A204.1 (cell line): ENCODE measurements around the gene ERVH48-1.
"Not testable (repeated sequence)": the region's sequence is repeated elsewhere in the genome, so short reads cannot be mapped to it uniquely, and the experiment has no call there.

Experiments used
- FAIRE-seq: peaks from 2 replicates; lab custom pipeline; 2012; peaks lifted over from hg19 to GRCh38; lab: Jason Lieb, UNC

ERVH48-1 gene

DNA sequence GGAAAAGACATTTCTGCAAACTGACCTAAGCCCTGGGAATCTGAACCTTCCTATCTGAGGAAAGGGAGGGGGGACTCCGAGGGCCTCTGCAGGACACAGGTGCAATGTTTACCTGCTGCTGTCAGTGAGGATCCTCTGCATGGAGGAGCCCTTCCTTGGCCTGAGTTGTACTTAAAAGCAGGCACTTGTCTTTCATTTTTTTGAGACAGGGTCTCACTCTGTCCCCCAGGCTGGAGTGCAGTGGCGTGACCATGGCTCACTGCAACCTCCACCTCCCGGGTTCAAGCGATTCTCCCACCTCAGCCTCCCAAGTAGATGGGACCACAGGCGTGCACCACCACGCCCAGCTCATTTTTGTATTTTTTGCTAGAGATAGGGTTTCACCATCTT is 13.2 kb upstream of the ERVH48-1 start:
- FAIRE-seq: not testable (repeated sequence)

GRCh38 chr21:42937960-42938605 is 12.7 kb upstream of the ERVH48-1 start:
- no peak for FAIRE-seq

- FAIRE-seq: not testable (repeated sequence)
Observed at GRCh38 chr21:42937034-42937940, 11.9 kb upstream of the ERVH48-1 start.

DNA sequence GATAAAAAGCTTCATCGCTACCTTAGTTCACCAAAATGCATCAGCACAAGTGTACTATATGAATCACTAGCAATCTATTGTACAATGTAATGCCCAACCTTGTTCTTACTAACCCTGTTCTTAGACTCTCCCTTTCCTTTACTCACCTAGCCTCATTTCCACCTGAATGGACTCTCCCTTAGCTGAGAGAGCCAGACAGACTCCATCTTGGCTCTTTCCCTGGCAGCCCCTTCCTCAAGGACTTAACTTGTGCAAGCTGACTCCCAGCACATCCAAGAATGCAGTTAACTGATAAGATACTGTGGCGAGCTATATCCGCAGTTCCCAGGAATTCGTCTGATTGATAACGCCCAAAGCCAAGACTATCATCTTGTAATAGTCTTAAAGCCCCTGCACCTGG is 10.9 kb upstream of the ERVH48-1 start:
- FAIRE-seq: not testable (repeated sequence)

DNA sequence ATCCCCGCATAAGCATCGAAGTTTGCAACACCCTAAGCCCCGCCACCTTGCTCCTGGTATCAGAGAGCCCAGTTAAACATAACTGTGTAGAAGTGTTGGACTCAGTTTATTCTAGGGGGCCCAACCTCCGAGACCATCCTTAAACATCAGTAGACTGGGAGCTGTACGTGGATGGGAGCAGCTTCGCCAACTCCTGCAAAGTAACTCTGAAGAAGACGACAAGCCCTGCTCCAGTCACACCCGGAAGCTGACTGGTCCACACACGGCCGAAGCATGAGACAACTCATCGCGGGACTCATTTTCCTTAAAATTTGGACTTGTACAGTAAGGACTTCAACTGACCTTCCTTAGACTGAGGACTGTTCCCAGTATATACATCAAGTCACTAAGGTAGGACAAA is 8.5 kb upstream of the ERVH48-1 start:
- not testable (repeated sequence) for FAIRE-seq

- not testable (repeated sequence) for FAIRE-seq
Observed at GRCh38 chr21:42933137-42933970, 7.9 kb upstream of the ERVH48-1 start.

- not testable (repeated sequence) for FAIRE-seq
Observed at GRCh38 chr21:42932378-42933136, 7.1 kb upstream of the ERVH48-1 start.

GRCh38 chr21:42931560-42932235 is 6.3 kb upstream of the ERVH48-1 start:
- FAIRE-seq: no peak

GRCh38 chr21:42929969-42930368 is 4.5 kb upstream of the ERVH48-1 start:
- no peak for FAIRE-seq

- not testable (repeated sequence) for FAIRE-seq
Observed at GRCh38 chr21:42927474-42928200, 2.2 kb upstream of the ERVH48-1 start.

DNA sequence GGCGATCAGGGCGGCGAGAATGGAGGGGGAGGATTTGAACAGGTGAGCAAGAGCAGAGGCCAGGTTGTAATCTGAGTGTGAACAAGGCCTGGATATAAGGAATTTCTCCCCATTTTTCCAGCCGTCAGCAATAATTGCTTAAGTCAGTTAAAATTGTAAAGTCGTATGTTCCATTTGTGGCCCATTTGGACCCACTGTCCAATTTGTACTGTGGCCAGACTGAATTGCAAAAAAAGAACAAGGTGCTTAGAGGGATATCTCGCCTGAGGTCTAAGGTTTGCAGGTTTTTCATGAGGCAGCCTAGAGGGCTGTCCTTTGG is 1.0 kb downstream of the ERVH48-1 start:
- FAIRE-seq: no peak

GRCh38 chr21:42923553-42924432 is 1.6 kb downstream of the ERVH48-1 start:
- FAIRE-seq: no peak

DNA sequence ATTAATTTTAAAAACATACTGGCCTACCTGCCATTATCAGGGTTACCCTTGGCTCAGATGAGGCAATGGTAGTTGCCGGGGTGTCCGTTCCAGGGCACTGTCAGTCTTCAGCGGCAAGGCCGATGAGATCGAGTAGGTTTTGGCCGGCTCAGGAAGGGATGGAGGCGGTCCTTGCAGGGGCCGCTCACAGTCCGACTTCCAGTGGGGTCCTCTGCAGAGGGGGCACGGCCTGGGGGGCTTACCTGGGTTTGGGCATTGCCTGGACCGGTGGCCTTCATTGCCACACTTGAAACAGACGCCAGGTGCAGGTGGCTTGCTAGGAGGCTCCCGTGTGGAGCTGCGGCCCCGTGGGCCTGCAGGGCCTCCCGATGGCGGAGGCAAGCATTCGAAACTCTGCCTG is 2.5 kb downstream of the ERVH48-1 start:
- FAIRE-seq: no peak

DNA sequence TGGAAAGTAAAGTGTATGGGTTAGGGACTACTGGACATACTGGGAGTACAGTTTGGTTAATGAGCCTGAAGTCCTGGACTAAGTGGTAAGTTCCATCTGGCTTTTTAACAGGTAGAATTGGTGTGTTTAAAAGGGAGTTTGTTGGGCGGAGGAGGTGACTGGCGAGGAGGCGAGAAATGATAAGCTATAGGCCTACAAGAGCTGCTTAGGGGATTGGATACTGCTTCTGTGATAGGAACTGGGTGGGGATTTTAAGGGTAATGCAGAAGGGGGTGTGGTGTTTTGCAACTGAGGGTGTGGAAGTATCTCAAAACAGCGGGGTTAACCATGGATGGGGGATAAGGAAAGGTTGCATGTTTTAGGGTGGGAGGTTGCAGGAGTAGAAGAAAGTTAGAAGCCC is 3.5 kb downstream of the ERVH48-1 start:
- no peak for FAIRE-seq

- no peak for FAIRE-seq
Observed at GRCh38 chr21:42918291-42918690, 7.1 kb downstream of the ERVH48-1 start.

GRCh38 chr21:42913476-42913875 is 12.0 kb downstream of the ERVH48-1 start:
- no peak for FAIRE-seq

- FAIRE-seq: not testable (repeated sequence)
Observed at GRCh38 chr21:42911920-42912319, 13.5 kb downstream of the ERVH48-1 start.

GRCh38 chr21:42908484-42908883 is 16.9 kb downstream of the ERVH48-1 start:
- not testable (repeated sequence) for FAIRE-seq

- FAIRE-seq: no peak
Observed at GRCh38 chr21:42906233-42906632, 19.2 kb downstream of the ERVH48-1 start.

GRCh38 chr21:42905195-42905594 is 20.2 kb downstream of the ERVH48-1 start:
- FAIRE-seq: no peak
